HFFc6 (cell line): ENCODE results near the gene GRID1. TPM values are rescaled to one million over a fixed set of nuclear protein-coding genes. Genes with fewer than 3 reads are reported as not detected.
A peak's percentile ranks its signal among the peaks of the same experiment; 100 is the strongest.

Experiments used
- DNase-seq: peaks from one replicate; pipeline ENCODE4 v3.0.0-alpha.2; 2018
- H3K27ac Mint-ChIP-seq: 2 replicates; pipeline ENCODE4 v1.8.0; 2020; ENCODE audit warnings: mild to moderate bottlenecking, mixed read lengths
- H3K27me3 Mint-ChIP-seq: 2 replicates; pipeline ENCODE4 v1.8.0; 2021; ENCODE audit warnings: mild to moderate bottlenecking, moderate library complexity, mixed read lengths; ENCODE audit not compliant: insufficient read depth
- H3K36me3 Mint-ChIP-seq: 2 replicates; pipeline ENCODE4 v1.8.0; 2021; ENCODE audit warnings: low read depth, mixed read lengths
- H3K4me1 Mint-ChIP-seq: 2 replicates; pipeline ENCODE4 v1.8.0; 2020; ENCODE audit warnings: low read depth, mixed read lengths
- H3K4me3 Mint-ChIP-seq: 2 replicates; pipeline ENCODE4 v1.8.0; 2020; ENCODE audit warnings: mild to moderate bottlenecking, moderate library complexity, mixed read lengths
- H3K9me3 Mint-ChIP-seq: 2 replicates; pipeline ENCODE4 v1.8.0; 2020; ENCODE audit warnings: mild to moderate bottlenecking, mixed read lengths
- CTCF ChIP-seq: fragments of 200-600 bp; sonication (generic); IDR thresholded peaks from 2 replicates; pipeline ENCODE4 v1.5.0; 2021; ENCODE audit warnings: antibody characterized with exemption, mild to moderate bottlenecking
- total RNA-seq, 6 experiments: library from RNA; stranded (reverse); fragmentation: NEBNext Ultra II Directional; extraction: Animal tissue kit (Norgen Biotek cat#: 25700); gene quantifications; 2 replicates in 1 of 6; 3 replicates in 5 of 6; pipeline ENCODE4 v1.2.3, GENCODE V29; 2021

GRID1 gene
- total RNA-seq, 6 experiments from 2014 or later = not detected

- Mint-ChIP-seq H3K9me3 (no peaks in the 10 kb centered on the region), H3K4me1 (no peaks in the 10 kb centered on the region), H3K27ac (no peak overlapping the region), H3K4me3 (no peak overlapping the region), H3K36me3 (no peaks in the 10 kb centered on the region), H3K27me3 (peaks cover 20% of the 10 kb centered on the region)
- DNase-seq = no peak
- no peak for TF ChIP-seq CTCF
Measured at GRCh38 chr10:86385806-86386205, 19.2 kb upstream of the GRID1 start.

- no peak for TF ChIP-seq CTCF
- Mint-ChIP-seq H3K4me1 (no peaks in the 10 kb centered on the region), H3K36me3 (no peaks in the 10 kb centered on the region), H3K27ac (no peak overlapping the region), H3K4me3 (no peak overlapping the region), H3K9me3 (no peaks in the 10 kb centered on the region), H3K27me3 (peaks cover 25% of the 10 kb centered on the region)
- DNase-seq = no peak
Measured at GRCh38 chr10:86377797-86378146, 11.2 kb upstream of the GRID1 start.

GRCh38 chr10:86376852-86377796 is 10.5 kb upstream of the GRID1 start:
- DNase-seq = peak; percentile 43
- H3K27ac Mint-ChIP-seq = no peak overlapping the region
- H3K4me3 Mint-ChIP-seq = no peak overlapping the region
- no peaks in the 10 kb centered on the region for H3K9me3 Mint-ChIP-seq
- H3K4me1 Mint-ChIP-seq = no peaks in the 10 kb centered on the region
- no peaks in the 10 kb centered on the region for H3K36me3 Mint-ChIP-seq
- peak; percentile 100 for TF ChIP-seq CTCF
- H3K27me3 Mint-ChIP-seq = peaks cover 28% of the 10 kb centered on the region

- Mint-ChIP-seq H3K4me3 (no peak overlapping the region), H3K27ac (no peak overlapping the region), H3K36me3 (no peaks in the 10 kb centered on the region), H3K9me3 (no peaks in the 10 kb centered on the region), H3K4me1 (no peaks in the 10 kb centered on the region), H3K27me3 (peaks cover 34% of the 10 kb centered on the region)
- no peak for TF ChIP-seq CTCF
- DNase-seq = no peak
Measured at GRCh38 chr10:86376403-86376802, 9.8 kb upstream of the GRID1 start.

GRCh38 chr10:86375204-86375603 is 8.6 kb upstream of the GRID1 start:
- TF ChIP-seq CTCF = no peak
- H3K4me1 Mint-ChIP-seq = no peaks in the 10 kb centered on the region
- DNase-seq = no peak
- no peak overlapping the region for H3K27ac Mint-ChIP-seq
- H3K9me3 Mint-ChIP-seq = no peaks in the 10 kb centered on the region
- H3K4me3 Mint-ChIP-seq = no peak overlapping the region
- peaks cover 30% of the 10 kb centered on the region for H3K27me3 Mint-ChIP-seq
- H3K36me3 Mint-ChIP-seq = no peaks in the 10 kb centered on the region
